Choroid plexus epithelial cell (primary cell): ENCODE results near the gene TBXAS1.

Experiments used
- DNase-seq: peaks from one replicate; pipeline ENCODE4 v3.0.0-alpha.2; 2010; ENCODE audit warnings: low read depth
- H3K4me3 ChIP-seq: 2 replicates; pipeline ENCODE4 v1.5.1; 2011; ENCODE audit warnings: low read depth, mild to moderate bottlenecking, control low read depth, low read length, moderate library complexity
- TF ChIP-seq, protein P1 (sequence below): conservative IDR thresholded peaks from 2 replicates; pipeline ENCODE4 v1.5.1; 2011; ENCODE audit warnings: low read depth, mild to moderate bottlenecking, control low read depth, inconsistent platforms, low read length, moderate library complexity

Gene TBXAS1

DNA sequence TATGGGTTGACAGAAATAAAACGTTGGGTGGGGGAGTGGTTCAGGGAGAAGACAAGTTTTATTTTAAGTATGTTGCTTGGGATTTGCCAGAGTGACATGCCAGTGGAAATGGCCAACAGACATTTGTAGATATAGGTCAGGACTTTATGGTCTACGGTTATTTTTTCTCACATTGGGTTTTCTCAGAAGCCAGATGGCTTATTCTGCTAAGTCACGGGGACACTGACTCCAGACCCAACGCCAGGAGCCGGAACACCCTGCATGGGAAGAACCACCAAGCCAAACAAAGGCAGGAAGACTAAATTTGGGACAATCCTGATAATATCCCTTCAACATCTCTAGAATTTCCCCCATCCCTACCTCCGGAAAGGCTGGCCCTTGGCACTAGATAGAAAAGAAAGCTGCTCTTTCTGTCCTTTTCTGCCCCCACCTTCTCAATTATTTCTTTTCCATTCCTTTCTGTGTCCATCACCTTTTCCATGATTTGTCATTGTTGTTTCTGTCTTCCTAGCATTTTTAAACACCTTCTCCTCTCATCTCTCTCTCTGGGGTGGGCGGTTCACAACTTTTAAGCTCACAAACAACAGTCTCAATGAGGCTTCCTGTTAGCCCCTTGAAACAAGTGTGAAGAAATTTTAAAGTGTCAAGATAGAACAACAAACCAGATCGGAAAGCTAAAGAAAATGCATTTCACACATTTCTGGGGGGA is 44.7 kb downstream of the TBXAS1 start:
- TF ChIP-seq, protein P1, sequence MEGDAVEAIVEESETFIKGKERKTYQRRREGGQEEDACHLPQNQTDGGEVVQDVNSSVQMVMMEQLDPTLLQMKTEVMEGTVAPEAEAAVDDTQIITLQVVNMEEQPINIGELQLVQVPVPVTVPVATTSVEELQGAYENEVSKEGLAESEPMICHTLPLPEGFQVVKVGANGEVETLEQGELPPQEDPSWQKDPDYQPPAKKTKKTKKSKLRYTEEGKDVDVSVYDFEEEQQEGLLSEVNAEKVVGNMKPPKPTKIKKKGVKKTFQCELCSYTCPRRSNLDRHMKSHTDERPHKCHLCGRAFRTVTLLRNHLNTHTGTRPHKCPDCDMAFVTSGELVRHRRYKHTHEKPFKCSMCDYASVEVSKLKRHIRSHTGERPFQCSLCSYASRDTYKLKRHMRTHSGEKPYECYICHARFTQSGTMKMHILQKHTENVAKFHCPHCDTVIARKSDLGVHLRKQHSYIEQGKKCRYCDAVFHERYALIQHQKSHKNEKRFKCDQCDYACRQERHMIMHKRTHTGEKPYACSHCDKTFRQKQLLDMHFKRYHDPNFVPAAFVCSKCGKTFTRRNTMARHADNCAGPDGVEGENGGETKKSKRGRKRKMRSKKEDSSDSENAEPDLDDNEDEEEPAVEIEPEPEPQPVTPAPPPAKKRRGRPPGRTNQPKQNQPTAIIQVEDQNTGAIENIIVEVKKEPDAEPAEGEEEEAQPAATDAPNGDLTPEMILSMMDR: no peak
- DNase-seq: no peak
- H3K4me3 ChIP-seq: no peak overlapping the region

DNA sequence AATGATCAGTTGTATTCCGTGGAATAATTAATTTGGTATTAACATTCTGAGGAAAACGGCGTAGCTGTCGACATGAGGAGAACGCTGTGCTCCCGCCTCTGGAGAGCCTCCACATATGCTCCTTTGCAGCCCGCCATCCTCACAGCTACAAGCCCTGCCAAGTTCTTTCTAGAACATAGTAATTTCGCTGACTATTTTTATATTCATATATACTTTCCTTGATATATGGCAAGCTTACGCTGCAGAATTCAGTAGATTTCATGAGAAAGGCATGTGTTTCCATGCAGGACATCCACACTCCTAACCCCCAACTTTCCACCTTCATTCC is 45.2 kb downstream of the TBXAS1 start:
- no peak for DNase-seq
- TF ChIP-seq, protein P1: no peak

DNA sequence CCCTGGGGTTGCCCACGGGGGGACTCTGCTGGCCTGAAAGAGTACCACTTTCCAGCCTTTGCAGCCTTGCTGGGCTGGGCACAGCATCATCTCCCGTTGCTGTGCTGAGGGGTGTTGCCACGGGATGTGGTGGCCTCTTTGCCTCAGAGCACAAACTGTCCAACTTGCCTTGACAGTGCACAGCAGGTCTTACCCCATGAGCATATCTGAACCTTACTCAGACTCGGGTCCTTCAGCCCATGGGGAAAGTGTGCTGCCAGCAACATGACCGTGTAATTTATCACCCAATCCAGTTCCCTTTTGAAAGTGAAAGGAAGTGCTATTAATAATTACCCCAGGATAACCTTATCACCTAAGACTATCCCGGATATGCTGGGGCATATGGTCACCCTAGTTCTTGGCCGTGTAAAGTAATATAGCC is 46.8 kb downstream of the TBXAS1 start:
- TF ChIP-seq, protein P1: no peak
- H3K4me3 ChIP-seq: no peak overlapping the region
- no peak for DNase-seq

More for the DNA sequence above, 45.2 kb downstream of the TBXAS1 start:
- H3K4me3 ChIP-seq: no peak overlapping the region

DNA sequence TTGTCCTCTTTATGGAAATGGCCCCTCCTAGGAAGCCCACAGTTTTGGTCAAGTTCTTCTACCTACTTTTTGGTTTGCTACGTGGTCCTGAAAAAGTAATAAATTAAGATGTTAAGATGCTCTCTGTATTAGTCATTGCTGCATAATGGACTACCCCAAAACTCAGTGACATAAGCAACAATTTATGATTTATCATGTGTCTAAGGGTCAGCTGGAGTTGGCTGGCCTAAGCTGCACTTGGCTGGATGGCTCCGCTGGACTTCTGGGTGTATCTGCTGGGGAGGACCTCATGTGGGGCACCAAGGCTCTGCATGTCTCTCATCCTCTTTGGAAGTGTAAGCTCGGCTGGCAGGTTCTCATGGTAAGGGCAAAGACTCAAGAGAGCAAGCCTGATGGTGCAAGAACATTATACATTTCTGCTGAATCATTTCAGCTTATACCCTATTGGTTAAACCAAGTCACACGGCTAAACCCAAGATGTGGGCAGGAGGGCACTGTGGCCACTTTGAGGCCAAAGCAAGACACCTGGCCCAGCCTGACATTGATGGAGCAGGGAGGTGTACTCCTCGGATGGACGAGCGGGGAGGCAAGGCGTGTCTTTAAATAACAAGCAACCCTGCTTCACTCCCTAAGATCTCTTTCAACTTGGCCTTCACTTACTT is 47.7 kb downstream of the TBXAS1 start:
- TF ChIP-seq, protein P1: no peak
- no peak overlapping the region for H3K4me3 ChIP-seq
- no peak for DNase-seq

- no peak for DNase-seq
- TF ChIP-seq, protein P1: no peak
- no peak overlapping the region for H3K4me3 ChIP-seq
Observed at GRCh38 chr7:139883814-139884213, 54.8 kb downstream of the TBXAS1 start.

- no peak overlapping the region for H3K4me3 ChIP-seq
- TF ChIP-seq, protein P1: no peak
- no peak for DNase-seq
Observed at GRCh38 chr7:139884441-139884840, 55.4 kb downstream of the TBXAS1 start.

- no peak overlapping the region for H3K4me3 ChIP-seq
- no peak for DNase-seq
- TF ChIP-seq, protein P1: no peak
Observed at GRCh38 chr7:139885511-139885910, 56.4 kb downstream of the TBXAS1 start.
